ENCODE results near the gene SPEN.

Gene SPEN

GRCh38 chr1:15940110-15941043 lies 92.9 kb downstream of the SPEN start:
- in situ Hi-C loops (cut with MboI; ENCODE audit: low pct_unique_long_range_greater_than_20kb, low sequenced_read_pairs, unreplicated experiment): no loop called here
- no peak for DNase-seq (ENCODE audit: low spot score)
- no peak for TF ChIP-seq CTCF (IDR thresholded peaks at IDR 0.05; ENCODE audit: extremely low read depth, insufficient read depth, missing control alignments)

- DNase-seq (ENCODE audit: low spot score): no peak
- no peak for TF ChIP-seq CTCF (IDR thresholded peaks at IDR 0.05; ENCODE audit: extremely low read depth, insufficient read depth, missing control alignments)
- in situ Hi-C loops (cut with MboI; ENCODE audit: low pct_unique_long_range_greater_than_20kb, low sequenced_read_pairs, unreplicated experiment): no loop called here
Measured at GRCh38 chr1:15941044-15941840, 93.7 kb downstream of the SPEN start.

GRCh38 chr1:15941899-15942660 lies 94.6 kb downstream of the SPEN start:
- in situ Hi-C loops (cut with MboI; ENCODE audit: low pct_unique_long_range_greater_than_20kb, low sequenced_read_pairs, unreplicated experiment): no loop called here
- no peak for DNase-seq (ENCODE audit: low spot score)

GRCh38 chr1:15942661-15943327 lies 95.3 kb downstream of the SPEN start:
- no peak for TF ChIP-seq CTCF (IDR thresholded peaks at IDR 0.05; ENCODE audit: extremely low read depth, insufficient read depth, missing control alignments)
- no peak for DNase-seq (ENCODE audit: low spot score)

More at GRCh38 chr1:15941899-15942660, 94.6 kb downstream of the SPEN start:
- TF ChIP-seq CTCF (IDR thresholded peaks at IDR 0.05; ENCODE audit: extremely low read depth, insufficient read depth, missing control alignments): no peak

GRCh38 chr1:15943328-15943991 lies 96.0 kb downstream of the SPEN start:
- in situ Hi-C loops (cut with MboI; ENCODE audit: low pct_unique_long_range_greater_than_20kb, low sequenced_read_pairs, unreplicated experiment): no loop called here
- no peak for TF ChIP-seq CTCF (IDR thresholded peaks at IDR 0.05; ENCODE audit: extremely low read depth, insufficient read depth, missing control alignments)
- no peak for DNase-seq (ENCODE audit: low spot score)

More at GRCh38 chr1:15942661-15943327, 95.3 kb downstream of the SPEN start:
- in situ Hi-C loops (cut with MboI; ENCODE audit: low pct_unique_long_range_greater_than_20kb, low sequenced_read_pairs, unreplicated experiment): no loop called here
